IPS-20b (cell line): ENCODE measurements around the gene CABP4.
"Not testable (repeated sequence)": the region's sequence is repeated elsewhere in the genome, so short reads cannot be mapped to it uniquely, and the experiment has no call there.

Experiments used
- H3K27ac ChIP-seq: one replicate; pipeline ENCODE4 v1.5.1; 2013; ENCODE audit warnings: low read length
- H3K27me3 ChIP-seq: 2 replicates; pipeline ENCODE4 v1.6.1; 2013; ENCODE audit warnings: mild to moderate bottlenecking, low read length, inconsistent platforms; ENCODE audit not compliant: insufficient read depth
- H3K36me3 ChIP-seq: 2 replicates; pipeline ENCODE4 v1.6.1; 2013; ENCODE audit warnings: low read depth, mild to moderate bottlenecking, inconsistent platforms, low read length, moderate library complexity; ENCODE audit not compliant: insufficient read depth
- H3K4me1 ChIP-seq: 2 replicates; pipeline ENCODE4 v1.6.1; 2013; ENCODE audit warnings: mild to moderate bottlenecking, control low read depth, inconsistent platforms, low read length, moderate library complexity; ENCODE audit not compliant: insufficient read depth
- H3K4me3 ChIP-seq: 2 replicates; pipeline ENCODE4 v1.5.1; 2013; ENCODE audit warnings: mild to moderate bottlenecking, low read length, inconsistent platforms
- H3K9ac ChIP-seq: 2 replicates; pipeline ENCODE4 v1.6.1; 2013; ENCODE audit warnings: low read depth, mild to moderate bottlenecking, inconsistent platforms, low read length, moderate library complexity
- H3K9me3 ChIP-seq: 2 replicates; pipeline ENCODE4 v1.6.1; 2013; ENCODE audit warnings: mild to moderate bottlenecking, low read depth, low read length, inconsistent platforms; ENCODE audit not compliant: insufficient read depth

CABP4 gene

DNA sequence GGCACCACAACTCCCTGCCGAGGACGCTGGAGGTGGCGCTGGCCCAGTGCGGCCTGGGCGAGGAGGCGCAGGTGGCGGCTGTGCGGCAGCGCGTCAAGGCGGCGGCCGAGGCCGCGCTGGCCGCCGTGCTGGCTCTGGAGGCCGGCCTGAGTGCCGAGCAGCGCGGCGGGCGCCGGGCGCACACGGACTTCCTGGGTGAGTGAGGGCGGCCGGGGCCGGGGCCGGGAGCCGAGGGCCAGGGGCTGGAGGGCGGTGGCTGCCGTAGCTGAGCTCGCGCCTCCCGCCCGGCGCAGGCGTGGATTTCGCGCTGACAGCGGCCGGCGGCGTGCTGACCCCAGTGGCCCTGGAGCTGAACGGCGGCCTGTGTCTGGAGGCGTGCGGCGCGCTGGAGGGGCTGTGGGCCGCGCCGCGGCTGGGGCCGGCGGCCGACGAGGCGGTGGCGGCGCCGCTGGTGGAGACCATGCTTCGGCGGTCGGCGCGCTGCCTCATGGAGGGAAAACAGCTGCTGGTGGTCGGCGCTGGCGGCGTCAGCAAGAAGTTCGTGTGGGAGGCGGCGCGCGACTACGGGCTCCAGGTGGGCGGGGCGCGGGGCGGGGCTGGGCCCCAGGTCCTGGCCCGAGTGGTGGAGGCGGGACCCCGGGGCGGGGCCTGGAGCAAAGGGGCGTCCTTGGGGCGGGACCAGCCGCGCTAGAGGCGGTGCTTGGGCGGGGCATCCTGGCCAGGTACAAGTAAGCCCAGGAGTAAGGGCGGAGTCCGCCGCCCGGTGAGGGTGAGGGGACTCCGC lies 34.3 kb upstream of the CABP4 start:
- H3K9me3 ChIP-seq = no peaks in the 10 kb centered on the region
- H3K9ac ChIP-seq = peak overlapping the region; percentile 21; the same call in 1 of the 2 replicates
- 0 out of 2 replicates have a peak, but pooled peaks cover 3% of the 10 kb centered on the region for H3K4me1 ChIP-seq
- H3K4me3 ChIP-seq = peak overlapping the region; percentile 63
- peaks cover 16% of the 10 kb centered on the region for H3K27me3 ChIP-seq
- H3K36me3 ChIP-seq = no peaks in the 10 kb centered on the region
- no peak overlapping the region for H3K27ac ChIP-seq

DNA sequence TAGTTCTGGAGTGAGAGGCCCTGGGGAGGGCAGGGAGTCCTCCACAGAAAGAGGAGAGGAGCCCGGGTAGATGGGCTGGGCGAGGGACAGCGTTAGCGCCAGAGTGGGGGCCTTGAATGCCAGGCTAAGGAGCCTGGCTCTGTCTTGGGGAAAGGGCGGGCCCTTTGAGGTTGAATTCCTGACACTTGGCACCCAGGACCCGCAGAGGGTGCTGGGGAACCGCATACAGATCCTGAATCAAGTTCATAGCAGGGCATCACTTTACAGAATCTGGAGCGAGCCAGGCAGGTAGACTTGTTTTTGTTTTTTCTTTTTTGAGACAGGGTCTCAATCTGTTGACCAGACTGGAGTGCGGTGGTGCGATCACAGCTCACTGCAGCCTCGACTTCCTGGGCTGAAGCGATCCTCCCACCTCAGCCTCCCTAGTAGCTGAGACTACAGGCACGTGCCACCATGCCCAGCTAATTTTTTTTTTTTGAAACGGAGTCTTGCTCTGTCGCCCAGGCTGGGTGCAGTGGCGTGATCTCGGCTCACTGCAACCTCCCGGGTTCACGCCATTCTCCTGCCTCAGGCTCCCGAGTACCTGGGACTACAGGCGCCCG lies 33.6 kb upstream of the CABP4 start:
- Histone ChIP-seq H3K27me3 (peaks cover 9% of the 10 kb centered on the region), H3K4me3 (peak overlapping the region; percentile 50; the same call in 1 of the 2 replicates), H3K36me3 (no peaks in the 10 kb centered on the region), H3K27ac (no peak overlapping the region), H3K4me1 (no peaks in the 10 kb centered on the region), H3K9me3 (no peaks in the 10 kb centered on the region), H3K9ac (no peak overlapping the region)

DNA sequence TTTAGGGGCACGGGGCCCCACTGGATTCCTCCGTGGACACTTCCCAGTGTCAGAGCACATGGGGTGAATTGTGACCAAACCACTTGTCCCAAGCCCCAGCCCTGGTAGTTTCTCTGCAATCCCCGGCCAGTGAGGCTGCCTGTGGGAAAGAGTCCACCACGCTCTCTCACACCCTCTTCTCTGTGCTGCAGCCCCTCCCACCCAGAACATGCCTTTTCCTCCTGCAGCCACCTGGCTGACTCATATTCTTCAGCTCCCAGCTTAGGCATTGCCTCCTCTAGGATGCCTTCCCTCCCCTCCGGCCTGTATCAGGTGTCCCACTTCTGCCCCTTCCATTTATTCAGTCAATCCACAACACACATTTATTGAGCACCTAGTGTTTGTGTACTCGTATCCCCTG lies 32.3 kb upstream of the CABP4 start:
- Histone ChIP-seq H3K27me3 (peaks cover 9% of the 10 kb centered on the region), H3K27ac (no peak overlapping the region), H3K9ac (no peak overlapping the region), H3K4me3 (no peak overlapping the region), H3K36me3 (no peaks in the 10 kb centered on the region), H3K4me1 (no peaks in the 10 kb centered on the region; the same call in 1 of the 2 replicates), H3K9me3 (no peaks in the 10 kb centered on the region)

DNA sequence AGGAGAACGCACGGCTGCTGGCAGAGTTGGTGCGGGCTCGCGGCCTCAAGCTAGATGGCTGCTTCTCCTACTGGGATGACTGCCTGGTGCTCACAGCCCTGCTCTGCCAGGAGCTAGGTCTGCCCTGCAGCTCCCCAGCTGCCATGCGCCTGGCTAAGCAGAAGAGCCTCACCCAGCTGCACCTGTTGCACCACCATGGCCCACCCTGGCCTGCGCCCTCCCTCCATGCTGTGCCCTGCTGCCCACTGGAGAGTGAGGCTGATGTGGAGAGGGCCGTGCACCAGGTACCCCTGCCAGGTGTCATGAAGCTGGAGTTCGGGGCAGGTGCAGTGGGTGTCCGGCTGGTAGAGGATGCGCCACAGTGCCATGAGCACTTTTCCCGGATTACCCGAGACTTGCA lies 31.7 kb upstream of the CABP4 start:
- Histone ChIP-seq H3K27me3 (peaks cover 9% of the 10 kb centered on the region), H3K9me3 (no peaks in the 10 kb centered on the region), H3K4me3 (no peak overlapping the region), H3K36me3 (no peaks in the 10 kb centered on the region), H3K9ac (no peak overlapping the region), H3K27ac (no peak overlapping the region), H3K4me1 (no peaks in the 10 kb centered on the region; the same call in 1 of the 2 replicates)

DNA sequence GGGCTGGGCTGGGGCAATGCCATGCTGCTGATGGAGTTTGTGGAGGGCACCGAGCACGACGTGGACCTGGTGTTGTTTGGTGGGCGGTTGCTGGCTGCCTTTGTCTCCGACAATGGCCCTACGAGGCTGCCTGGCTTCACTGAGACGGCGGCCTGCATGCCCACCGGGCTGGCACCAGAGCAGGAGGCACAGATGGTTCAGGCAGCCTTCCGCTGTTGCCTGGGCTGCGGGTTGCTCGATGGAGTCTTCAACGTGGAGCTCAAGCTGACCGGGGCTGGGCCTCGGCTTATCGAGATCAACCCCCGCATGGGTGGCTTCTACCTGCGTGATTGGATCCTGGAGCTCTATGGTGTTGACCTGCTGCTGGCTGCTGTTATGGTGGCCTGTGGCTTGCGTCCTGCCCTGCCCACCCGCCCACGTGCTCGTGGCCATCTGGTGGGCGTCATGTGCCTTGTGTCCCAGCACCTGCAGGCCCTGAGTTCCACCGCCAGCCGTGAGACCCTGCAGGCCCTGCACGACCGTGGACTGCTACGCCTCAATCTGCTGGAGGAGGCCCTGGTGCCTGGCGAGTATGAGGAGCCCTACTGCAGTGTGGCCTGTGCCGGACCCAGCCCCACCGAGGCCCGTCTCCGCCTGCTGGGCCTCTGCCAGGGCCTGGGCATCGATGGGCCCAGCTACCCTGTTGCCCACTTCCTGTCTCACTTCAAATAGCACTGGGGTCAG lies 31.1 kb upstream of the CABP4 start:
- H3K4me1 ChIP-seq = no peaks in the 10 kb centered on the region; the same call in 1 of the 2 replicates

DNA sequence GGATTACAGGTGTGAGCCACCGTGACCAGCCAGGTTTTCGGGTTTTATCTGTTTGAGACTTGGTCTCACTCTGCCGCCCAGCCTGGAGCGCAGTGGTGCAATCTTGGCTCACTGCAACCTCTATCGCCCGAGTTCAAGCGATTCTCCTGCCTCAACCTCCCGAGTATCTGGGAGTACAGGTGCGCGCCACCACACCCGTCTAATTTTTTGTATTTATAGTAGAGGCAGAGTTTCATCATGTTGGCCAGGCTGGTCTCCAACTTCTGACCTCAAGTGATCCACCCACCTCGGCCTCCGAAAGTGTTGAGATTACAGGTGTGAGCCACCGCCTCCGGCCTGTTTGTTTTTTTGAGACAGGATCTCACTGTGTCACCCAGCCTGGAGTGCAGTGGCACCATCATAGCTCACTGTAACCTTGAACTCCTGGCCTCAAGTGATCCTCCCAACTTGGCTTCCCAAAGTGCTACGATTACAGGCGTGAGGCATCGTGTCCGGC lies 27.7 kb upstream of the CABP4 start:
- peak overlapping the region; percentile 89 for H3K4me3 ChIP-seq
- H3K9ac ChIP-seq = peak overlapping the region; percentile 91; the same call in 1 of the 2 replicates
- H3K4me1 ChIP-seq, H3K9me3 ChIP-seq, H3K27ac ChIP-seq, H3K27me3 ChIP-seq: not testable (repeated sequence)
- H3K36me3 ChIP-seq = peaks cover 17% of the 10 kb centered on the region; the same call in 1 of the 2 replicates

More for the DNA sequence above, 31.1 kb upstream of the CABP4 start:
- Histone ChIP-seq H3K4me3 (no peak overlapping the region), H3K27ac (no peak overlapping the region), H3K9ac (no peak overlapping the region), H3K27me3 (peaks cover 9% of the 10 kb centered on the region), H3K36me3 (no peaks in the 10 kb centered on the region), H3K9me3 (no peaks in the 10 kb centered on the region)

DNA sequence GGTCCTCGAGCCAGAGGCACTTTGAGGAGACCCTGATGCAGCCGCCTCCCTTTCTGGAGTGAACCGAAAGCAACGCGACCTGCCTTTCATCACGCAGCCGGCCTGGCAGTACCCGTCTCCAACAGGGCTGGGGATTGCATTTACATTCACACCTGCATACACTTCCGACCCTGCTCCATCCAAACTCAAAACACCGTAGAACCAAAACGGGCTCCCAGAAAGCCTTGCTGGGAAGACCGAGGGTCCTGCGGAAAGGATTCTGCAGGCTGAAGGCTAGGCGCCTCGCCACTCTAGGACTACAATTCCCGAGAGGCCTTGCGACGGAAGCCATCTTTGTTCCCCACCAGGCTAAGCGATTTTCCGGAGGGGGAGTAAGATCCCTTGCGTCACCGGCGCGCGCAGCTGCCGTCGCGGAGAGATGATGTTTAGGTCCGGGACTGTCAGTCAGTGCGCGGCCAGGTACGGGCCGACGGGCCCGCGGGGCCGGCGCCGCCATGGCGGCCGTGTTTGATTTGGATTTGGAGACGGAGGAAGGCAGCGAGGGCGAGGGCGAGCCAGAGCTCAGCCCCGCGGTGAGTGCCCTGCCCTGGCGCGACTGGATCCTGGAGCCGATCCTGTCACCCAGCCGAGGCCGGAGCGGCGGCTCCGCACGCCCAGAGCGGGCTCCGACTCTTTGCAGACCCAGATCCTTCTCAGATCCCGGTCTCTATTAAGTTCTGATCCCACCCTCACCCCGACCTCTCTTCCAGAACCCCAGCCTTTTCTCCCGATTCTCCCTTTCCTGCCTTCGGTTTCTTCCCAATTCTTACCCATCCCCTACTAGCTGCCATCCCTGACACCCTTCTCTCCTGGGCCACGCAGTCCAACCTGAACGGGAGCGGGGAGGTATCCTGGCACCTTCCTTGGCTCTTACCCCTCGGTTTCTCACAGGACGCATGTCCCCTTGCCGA lies 26.8 kb upstream of the CABP4 start, which contains the start of gene RPS6KB2:
TSS of gene RPS6KB2 (plus strand) at position 443 of the 950 bp plus-strand sequence. CDS start at position 495, 52 bp downstream.
- Histone ChIP-seq H3K9ac (peak within 1 kb of the TSS; percentile 91), H3K27ac (peak within 1 kb of the TSS; percentile 45), H3K27me3 (no peaks in the 10 kb centered on the region), H3K9me3 (no peaks in the 10 kb centered on the region), H3K4me3 (peak within 1 kb of the TSS; percentile 89), H3K4me1 (no peaks in the 10 kb centered on the region; the same call in 1 of the 2 replicates), H3K36me3 (peaks cover 23% of the 10 kb centered on the region; the same call in 1 of the 2 replicates)

DNA sequence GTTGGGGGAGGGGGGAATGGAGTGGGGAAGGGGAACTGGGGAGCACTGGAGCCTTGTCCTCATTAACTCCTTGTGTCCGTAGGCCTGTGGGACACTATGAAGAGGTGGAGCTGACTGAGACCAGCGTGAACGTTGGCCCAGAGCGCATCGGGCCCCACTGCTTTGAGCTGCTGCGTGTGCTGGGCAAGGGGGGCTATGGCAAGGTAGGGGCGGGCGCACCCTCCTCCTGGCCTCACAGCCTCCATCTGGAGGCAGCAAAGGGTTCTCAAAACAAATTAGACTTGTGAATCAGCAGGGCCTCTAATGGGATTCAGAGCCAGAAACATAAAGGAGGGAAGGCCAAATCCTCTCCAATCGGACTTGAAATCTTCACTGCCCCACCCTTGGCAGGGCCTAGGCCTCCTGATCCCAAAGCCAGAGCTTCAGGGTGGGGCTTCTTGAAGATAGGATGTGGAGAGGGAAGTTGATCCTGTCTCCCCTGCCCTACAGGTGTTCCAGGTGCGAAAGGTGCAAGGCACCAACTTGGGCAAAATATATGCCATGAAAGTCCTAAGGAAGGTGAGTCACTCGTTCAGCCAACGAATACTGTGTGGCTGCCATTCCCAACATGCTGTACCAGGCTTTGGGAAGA lies 26.0 kb upstream of the CABP4 start:
- H3K4me1 ChIP-seq = no peaks in the 10 kb centered on the region; the same call in 1 of the 2 replicates
- no peaks in the 10 kb centered on the region for H3K9me3 ChIP-seq
- no peak overlapping the region for H3K27ac ChIP-seq
- H3K4me3 ChIP-seq = peak overlapping the region; percentile 89
- H3K9ac ChIP-seq = peak overlapping the region; percentile 91; the same call in 1 of the 2 replicates
- H3K27me3 ChIP-seq = no peaks in the 10 kb centered on the region
- peaks cover 31% of the 10 kb centered on the region; the same call in 1 of the 2 replicates for H3K36me3 ChIP-seq

DNA sequence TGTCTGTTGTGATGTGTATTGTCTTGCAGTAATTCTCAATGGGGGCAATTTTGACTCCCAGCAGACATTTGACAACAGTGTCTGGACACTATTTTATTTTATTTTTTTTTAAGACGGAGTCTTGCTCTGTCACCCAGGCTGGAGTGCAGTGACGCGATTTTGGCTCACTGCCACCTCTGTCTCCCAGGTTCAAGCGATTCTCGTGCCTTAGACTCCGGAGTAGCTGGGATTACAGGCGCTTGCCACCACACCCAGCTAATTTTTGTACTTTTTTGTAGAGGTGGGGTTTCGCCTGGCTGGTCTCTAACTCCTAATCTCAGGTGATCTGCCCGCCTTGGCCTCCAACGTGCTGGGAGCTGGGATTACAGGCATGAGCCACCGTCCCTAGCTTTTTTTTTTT lies 25.4 kb upstream of the CABP4 start:
- Histone ChIP-seq H3K9me3 (no peaks in the 10 kb centered on the region), H3K4me1 (no peaks in the 10 kb centered on the region; the same call in 1 of the 2 replicates), H3K9ac (no peak overlapping the region), H3K36me3 (peaks cover 37% of the 10 kb centered on the region; the same call in 1 of the 2 replicates), H3K4me3 (0 out of 2 replicates have a peak overlapping the region, but pooled peaks have one; percentile 89), H3K27me3 (no peaks in the 10 kb centered on the region), H3K27ac (no peak overlapping the region)
